Measurements from ENCODE around the gene ANKRD53. TPM values are rescaled to one million over a fixed set of nuclear protein-coding genes. Genes with fewer than 3 reads are reported as not detected.
A peak's percentile ranks its signal among the peaks of the same experiment; 100 is the strongest.
"Not testable (repeated sequence)": the region's sequence is repeated elsewhere in the genome, so short reads cannot be mapped to it uniquely, and the experiment has no call there.

ANKRD53 gene
- total RNA-seq, 2 donors from 2014 or later: 4.7 to 10.2 TPM

GRCh38 chr2:70994699-70995425 is 16.4 kb downstream of the ANKRD53 start, which contains the start of gene TEX261:
Gene TEX261 (minus strand): TSS chr2:70994873. CDS start chr2:70994757, 116 bp downstream.
- intact Hi-C loops (cut with DNase I): no loop called here
- Histone ChIP-seq H3K4me3 (peak within 1 kb of the TSS; percentile 95 to 98), H3K4me1 (peaks cover 28% of the 10 kb centered on the region), H3K36me3 (replicated peaks in 1 of 2; ENCODE audit: insufficient read depth in 1 of 2, low read depth in 2 of 2) (no peaks in the 10 kb centered on the region), H3K9me3 (no peaks in the 10 kb centered on the region), H3K27ac (peak within 1 kb of the TSS; percentile 54 to 79 (median 78)), H3K27me3 (no peaks in the 10 kb centered on the region)
- peak; percentile 98 for ATAC-seq
- TF ChIP-seq CTCF (IDR thresholded peaks at IDR 0.05) (peak; percentile 39 to 98 (median 74)), POLR2A (IDR thresholded peaks at IDR 0.05) (peak; percentile 47 to 68 (median 60))
- peak; percentile 90 to 92 (median 90) for DNase-seq
- 0 to 1% methylated on average over 12 to 48 of the region's 65 CpGs for WGBS, 2 donors

- peak in 3 of 4 donors; percentile 52 to 63 (median 56) for DNase-seq
- Histone ChIP-seq H3K36me3 (replicated peaks in 1 of 2; ENCODE audit: insufficient read depth in 1 of 2, low read depth in 2 of 2) (no peaks in the 10 kb centered on the region), H3K27ac (peak overlapping the region; percentile 4 to 79 (median 78)), H3K9me3 (no peaks in the 10 kb centered on the region), H3K4me1 (peaks cover 28% of the 10 kb centered on the region), H3K27me3 (no peaks in the 10 kb centered on the region), H3K4me3 (peak overlapping the region; percentile 41 to 98)
- WGBS, 2 donors: 0 to 2% methylated on average over 11 of the region's 11 CpGs
- intact Hi-C loops (cut with DNase I): no loop called here
- TF ChIP-seq POLR2A (IDR thresholded peaks at IDR 0.05): no peak
- TF ChIP-seq CTCF (IDR thresholded peaks at IDR 0.05): peak; percentile 24 to 59 (median 38)
- ATAC-seq: peak; percentile 48
Measured at GRCh38 chr2:70995426-70995729, 16.9 kb downstream of the ANKRD53 start.

- intact Hi-C loops (cut with DNase I); ATAC-seq; H3K4me3 ChIP-seq; H3K27me3 ChIP-seq; H3K27ac ChIP-seq; DNase-seq; H3K36me3 ChIP-seq (replicated peaks in 1 of 2; ENCODE audit: insufficient read depth in 1 of 2, low read depth in 2 of 2); H3K9me3 ChIP-seq: not testable (repeated sequence)
- peaks cover 19% of the 10 kb centered on the region for H3K4me1 ChIP-seq
- 80 to 88% methylated on average over 4 of the region's 4 CpGs for WGBS, 2 donors
Measured at GRCh38 chr2:70998885-70999284, 20.5 kb downstream of the ANKRD53 start.

- ATAC-seq: no peak
- Histone ChIP-seq H3K36me3 (replicated peaks in 1 of 2; ENCODE audit: insufficient read depth in 1 of 2, low read depth in 2 of 2) (no peaks in the 10 kb centered on the region), H3K27me3 (no peaks in the 10 kb centered on the region), H3K9me3 (no peaks in the 10 kb centered on the region), H3K4me1 (peaks cover 17% of the 10 kb centered on the region), H3K4me3 (no peak overlapping the region), H3K27ac (no peak overlapping the region)
- WGBS, 2 donors: 51 to 78% methylated on average over 2 of the region's 2 CpGs
- no peak for DNase-seq
- intact Hi-C loops (cut with DNase I): no loop called here
- TF ChIP-seq CTCF (IDR thresholded peaks at IDR 0.05) (no peak), POLR2A (IDR thresholded peaks at IDR 0.05) (no peak)
Measured at GRCh38 chr2:70999362-70999761, 20.9 kb downstream of the ANKRD53 start.

- WGBS, 2 donors: 85 to 87% methylated on average over 9 to 10 of the region's 10 CpGs
- H3K27me3 ChIP-seq; intact Hi-C loops (cut with DNase I); H3K9me3 ChIP-seq; ATAC-seq; H3K4me3 ChIP-seq; H3K36me3 ChIP-seq (replicated peaks in 1 of 2; ENCODE audit: insufficient read depth in 1 of 2, low read depth in 2 of 2); H3K27ac ChIP-seq; DNase-seq: not testable (repeated sequence)
- H3K4me1 ChIP-seq: peaks cover 17% of the 10 kb centered on the region
Measured at GRCh38 chr2:70999931-71000330, 21.5 kb downstream of the ANKRD53 start.

Measured in body of pancreas (tissue), 4 donors.